ENCODE data around the gene RPP38. TPM values are rescaled to one million over a fixed set of nuclear protein-coding genes. Genes with fewer than 3 reads are reported as not detected.

RPP38 gene
- total and polyA plus RNA-seq, 2 of the 4 experiments (the other 2 are of a cell fraction): 12.4 to 19.0 TPM

DNA sequence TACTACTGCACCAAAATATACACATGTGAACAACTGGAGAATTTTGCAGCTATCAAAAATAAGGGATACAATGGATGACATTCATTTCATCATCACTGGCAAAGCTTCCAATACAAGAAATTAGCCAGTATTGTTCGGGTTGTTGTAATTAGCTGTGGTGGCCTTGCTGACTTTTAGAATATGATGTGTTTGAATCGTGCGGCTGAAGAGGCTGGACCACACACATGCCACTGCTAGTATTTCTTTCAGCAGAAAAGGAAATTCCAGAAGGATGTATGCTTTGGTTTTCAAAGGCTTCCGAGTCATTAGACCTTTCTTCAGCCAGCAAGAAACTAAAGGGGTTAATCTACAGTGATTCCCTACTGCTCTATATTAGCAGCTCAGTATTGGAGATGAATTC, 16.6 kb downstream of the RPP38 start:
- Histone ChIP-seq H3K4me1 (ENCODE audit: control insufficient read depth, insufficient read depth, low read length) (no peaks in the 10 kb centered on the region), H3K4me2 (ENCODE audit: low read depth, low read length) (no peak overlapping the region), H3K4me3 (ENCODE audit: insufficient read depth, low read depth, low read length) (no peak overlapping the region), H3K9me3 (ENCODE audit: control insufficient read depth, insufficient read depth, low read length) (no peaks in the 10 kb centered on the region), H3K27me3 (ENCODE audit: control insufficient read depth, insufficient read depth, low read length) (no peaks in the 10 kb centered on the region), H4K8ac (ENCODE audit: low read depth in 2 of 2, low read length in 2 of 2) (no peak overlapping the region), H3K9me1 (ENCODE audit: insufficient read depth, low read length) (peaks cover 6% of the 10 kb centered on the region), H2AFZ (replicated peaks; ENCODE audit: low read length, poor library complexity) (no peak overlapping the region), H4K5ac (ENCODE audit: low read depth, low read length) (no peak overlapping the region), H3K79me1 (ENCODE audit: low read depth in 1 of 2, low read length in 2 of 2) (peaks cover 6 to 10% of the 10 kb centered on the region in 2 experiments; a peak in 3 of 4 replicates), H2BK5ac (ENCODE audit: low read depth, low read length, poor library complexity, severe bottlenecking) (no peak overlapping the region), H4K20me1 (ENCODE audit: insufficient read depth, low read length) (no peaks in the 10 kb centered on the region), H2AK9ac (replicated peaks; ENCODE audit: low read depth, low read length, poor library complexity) (no peak overlapping the region), H3K18ac (ENCODE audit: low read depth, low read length) (no peak overlapping the region), H3K9ac (ENCODE audit: low read depth, low read length) (no peak overlapping the region), H3K4ac (ENCODE audit: low read depth, low read length) (no peak overlapping the region), H3K14ac (replicated peaks; ENCODE audit: low read depth, low read length) (no peak overlapping the region), H4K91ac (ENCODE audit: insufficient read depth, low read depth, low read length) (no peak overlapping the region), H2AK5ac (ENCODE audit: low read depth, low read length) (no peak overlapping the region), H2BK15ac (ENCODE audit: low read depth, low read length) (no peak overlapping the region), H3K56ac (ENCODE audit: extremely low read depth, insufficient read depth, low read length) (no peak overlapping the region), H3K36me3 (ENCODE audit: control insufficient read depth, insufficient read depth, low read length) (peaks cover 11% of the 10 kb centered on the region), H2BK20ac (ENCODE audit: low read depth, low read length) (no peak overlapping the region), H2BK120ac (ENCODE audit: low read depth, low read length) (no peak overlapping the region), H3K23ac (ENCODE audit: low read depth, low read length) (no peak overlapping the region), H3K27ac (ENCODE audit: insufficient read depth, low read length) (no peak overlapping the region)
- intact Hi-C loops (cut with micrococcal nuclease) (no loop called here), dilution Hi-C loops (cut with HindIII; ENCODE audit: low sequenced_read_pairs, unreplicated experiment) (no loop called here), in situ Hi-C loops (cut with MboI; ENCODE audit: low sequenced_read_pairs) (no loop called here)
- DNase-seq (peak; percentile 47), ATAC-seq (ENCODE audit: low read depth) (peak; percentile 48; the same call in 1 of the 2 replicates)
- CTCF ChIA-PET: no interaction called here
- BruUV-seq (replicated peaks): no TSS peak
- TF ChIP-seq RFX5 (IDR thresholded peaks at IDR 0.05; ENCODE audit: low read depth, low read length) (no peak), RAD21 (IDR thresholded peaks at IDR 0.05; ENCODE audit: low read length) (no peak), NFE2L2 (IDR thresholded peaks at IDR 0.05; ENCODE audit: low read depth, low read length) (no peak)
- TF ChIP-seq, protein P1, sequence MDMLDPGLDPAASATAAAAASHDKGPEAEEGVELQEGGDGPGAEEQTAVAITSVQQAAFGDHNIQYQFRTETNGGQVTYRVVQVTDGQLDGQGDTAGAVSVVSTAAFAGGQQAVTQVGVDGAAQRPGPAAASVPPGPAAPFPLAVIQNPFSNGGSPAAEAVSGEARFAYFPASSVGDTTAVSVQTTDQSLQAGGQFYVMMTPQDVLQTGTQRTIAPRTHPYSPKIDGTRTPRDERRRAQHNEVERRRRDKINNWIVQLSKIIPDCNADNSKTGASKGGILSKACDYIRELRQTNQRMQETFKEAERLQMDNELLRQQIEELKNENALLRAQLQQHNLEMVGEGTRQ (IDR thresholded peaks at IDR 0.05; ENCODE audit: low read depth, low read length): no peak
- no CpG with 5 or more reads among the region's 4 CpGs for WGBS, 2 experiments (ENCODE audit: extremely low coverage in 2 of 2, insufficient read length in 1 of 2)
- POLR2A ChIA-PET (ENCODE audit: unreplicated experiment): no interaction called here
